Measurements from ENCODE around the gene DTNB. TPM values are rescaled to one million over a fixed set of nuclear protein-coding genes. Genes with fewer than 3 reads are reported as not detected.

Gene DTNB
- polyA plus RNA-seq, 1 donor: 5.7 TPM

Other genes with a start within 250 kb of the DTNB start
- gene ASXL2, start 204.9 kb upstream of the DTNB start, polyA plus RNA-seq (ENCODE audit: insufficient read length): 11.8 TPM